ENCODE measurements around the gene PRPF4. TPM values are rescaled to one million over a fixed set of nuclear protein-coding genes. Genes with fewer than 3 reads are reported as not detected.

The PRPF4 gene
- total RNA-seq, 4 donors from 2014 or later = 5.0 to 13.7 (median 9.6) TPM

DNA sequence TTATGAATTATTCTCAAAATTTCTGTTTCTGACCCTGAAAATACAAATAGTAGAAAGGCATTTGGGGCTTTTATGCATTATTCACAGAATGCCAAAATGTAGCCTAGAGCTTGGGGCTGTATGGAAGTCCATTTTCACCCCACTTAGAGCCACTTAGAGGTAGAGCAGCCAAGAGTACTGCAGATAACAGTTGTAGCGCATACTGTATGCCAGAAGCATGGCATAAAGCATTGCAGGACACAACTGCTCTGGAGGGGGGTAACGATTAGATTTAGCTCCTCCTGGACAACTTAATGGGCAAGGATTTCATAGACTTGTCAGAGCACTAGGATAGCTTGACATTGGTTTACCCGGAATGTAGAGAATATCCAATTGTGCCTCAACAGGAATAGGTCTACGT, 38.4 kb upstream of the PRPF4 start:
- no peak overlapping the region for H3K27ac ChIP-seq
- H3K9me3 ChIP-seq = no peaks in the 10 kb centered on the region
- H3K27me3 ChIP-seq = no peaks in the 10 kb centered on the region
- H3K4me3 ChIP-seq = no peak overlapping the region
- DNase-seq = no peak
- peaks cover 0 to 14% (median 3%) of the 10 kb centered on the region in 4 donors for H3K4me1 ChIP-seq
- H3K36me3 ChIP-seq = no peaks in the 10 kb centered on the region
- in situ Hi-C loops (cut with MboI; ENCODE audit: low pct_ligation_motif_present in 1 of 4, low pct_unique_long_range_greater_than_20kb in 1 of 4, low sequenced_read_pairs in 3 of 4) = loop anchor here in 1 of 4 donors (25.0 kb wide), 1 partner anchor 100 kb away; no protein-coding TSS in a partner anchor
- intact Hi-C loops (cut with DNase I; ENCODE audit: low total_unique reads) = no loop called here
- no peak for TF ChIP-seq POLR2AphosphoS5 (IDR thresholded peaks at IDR 0.05)
- TF ChIP-seq EP300 (IDR thresholded peaks at IDR 0.05; ENCODE audit: low read depth) = no peak
- no peak for TF ChIP-seq POLR2A (IDR thresholded peaks at IDR 0.05)
- TF ChIP-seq, protein P1, sequence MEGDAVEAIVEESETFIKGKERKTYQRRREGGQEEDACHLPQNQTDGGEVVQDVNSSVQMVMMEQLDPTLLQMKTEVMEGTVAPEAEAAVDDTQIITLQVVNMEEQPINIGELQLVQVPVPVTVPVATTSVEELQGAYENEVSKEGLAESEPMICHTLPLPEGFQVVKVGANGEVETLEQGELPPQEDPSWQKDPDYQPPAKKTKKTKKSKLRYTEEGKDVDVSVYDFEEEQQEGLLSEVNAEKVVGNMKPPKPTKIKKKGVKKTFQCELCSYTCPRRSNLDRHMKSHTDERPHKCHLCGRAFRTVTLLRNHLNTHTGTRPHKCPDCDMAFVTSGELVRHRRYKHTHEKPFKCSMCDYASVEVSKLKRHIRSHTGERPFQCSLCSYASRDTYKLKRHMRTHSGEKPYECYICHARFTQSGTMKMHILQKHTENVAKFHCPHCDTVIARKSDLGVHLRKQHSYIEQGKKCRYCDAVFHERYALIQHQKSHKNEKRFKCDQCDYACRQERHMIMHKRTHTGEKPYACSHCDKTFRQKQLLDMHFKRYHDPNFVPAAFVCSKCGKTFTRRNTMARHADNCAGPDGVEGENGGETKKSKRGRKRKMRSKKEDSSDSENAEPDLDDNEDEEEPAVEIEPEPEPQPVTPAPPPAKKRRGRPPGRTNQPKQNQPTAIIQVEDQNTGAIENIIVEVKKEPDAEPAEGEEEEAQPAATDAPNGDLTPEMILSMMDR (IDR thresholded peaks at IDR 0.05) = no peak
- 94 to 100% methylated on average over 4 of the region's 4 CpGs for WGBS, 2 donors (ENCODE audit: low coverage in 1 of 2)

- DNase-seq = no peak
- TF ChIP-seq POLR2A (IDR thresholded peaks at IDR 0.05) (no peak), EP300 (IDR thresholded peaks at IDR 0.05; ENCODE audit: low read depth) (no peak), POLR2AphosphoS5 (IDR thresholded peaks at IDR 0.05) (no peak)
- TF ChIP-seq, protein P1 (IDR thresholded peaks at IDR 0.05) = no peak
- in situ Hi-C loops (cut with MboI; ENCODE audit: low pct_ligation_motif_present in 1 of 4, low pct_unique_long_range_greater_than_20kb in 1 of 4, low sequenced_read_pairs in 3 of 4) = loop anchor here in 1 of 4 donors (25.0 kb wide), 1 partner anchor 101 kb away; no protein-coding TSS in a partner anchor
- H3K27ac ChIP-seq = no peak overlapping the region
- intact Hi-C loops (cut with DNase I; ENCODE audit: low total_unique reads) = no loop called here
- no peaks in the 10 kb centered on the region for H3K9me3 ChIP-seq
- H3K27me3 ChIP-seq = no peaks in the 10 kb centered on the region
- no peaks in the 10 kb centered on the region for H3K36me3 ChIP-seq
- H3K4me1 ChIP-seq = peaks cover 0 to 7% (median 0%) of the 10 kb centered on the region in 4 donors
- H3K4me3 ChIP-seq = no peak overlapping the region
- WGBS, 2 donors (ENCODE audit: low coverage in 1 of 2) = 87 to 90% methylated on average over 5 to 10 of the region's 10 CpGs
Measured at GRCh38 chr9:113238202-113238858, 37.1 kb upstream of the PRPF4 start.

DNA sequence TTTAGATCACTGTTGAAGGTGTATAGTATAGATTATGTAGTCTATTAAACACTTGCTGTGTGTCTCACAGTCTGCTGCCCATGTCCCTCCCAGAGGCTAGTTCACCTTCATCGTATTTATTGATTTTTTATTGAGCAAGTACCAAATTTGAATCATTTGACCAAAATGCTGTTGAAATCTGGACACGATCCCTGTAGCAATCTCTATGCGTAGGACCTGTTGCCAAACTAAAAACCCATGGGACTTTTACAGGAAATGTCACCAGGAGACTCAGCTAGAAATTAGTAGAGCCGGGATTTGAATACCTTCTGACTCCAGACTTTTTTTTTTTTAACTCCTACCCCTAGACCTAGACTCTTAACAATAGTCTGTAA, 36.6 kb upstream of the PRPF4 start:
- H3K9me3 ChIP-seq = no peaks in the 10 kb centered on the region
- no peaks in the 10 kb centered on the region for H3K36me3 ChIP-seq
- intact Hi-C loops (cut with DNase I; ENCODE audit: low total_unique reads) = no loop called here
- 73 to 76% methylated on average over 3 to 4 of the region's 4 CpGs for WGBS, 2 donors (ENCODE audit: low coverage in 1 of 2)
- H3K4me1 ChIP-seq = peaks cover 0 to 2% (median 0%) of the 10 kb centered on the region in 4 donors
- H3K27me3 ChIP-seq = no peaks in the 10 kb centered on the region
- no peak for TF ChIP-seq POLR2AphosphoS5 (IDR thresholded peaks at IDR 0.05)
- no peak for TF ChIP-seq EP300 (IDR thresholded peaks at IDR 0.05; ENCODE audit: low read depth)
- no peak for TF ChIP-seq POLR2A (IDR thresholded peaks at IDR 0.05)
- TF ChIP-seq, protein P1 (IDR thresholded peaks at IDR 0.05) = no peak
- DNase-seq = no peak
- H3K27ac ChIP-seq = no peak overlapping the region
- in situ Hi-C loops (cut with MboI; ENCODE audit: low pct_ligation_motif_present in 1 of 4, low pct_unique_long_range_greater_than_20kb in 1 of 4, low sequenced_read_pairs in 3 of 4) = loop anchor here in 1 of 4 donors (25.0 kb wide), 1 partner anchor 102 kb away; no protein-coding TSS in a partner anchor
- no peak overlapping the region for H3K4me3 ChIP-seq

DNA sequence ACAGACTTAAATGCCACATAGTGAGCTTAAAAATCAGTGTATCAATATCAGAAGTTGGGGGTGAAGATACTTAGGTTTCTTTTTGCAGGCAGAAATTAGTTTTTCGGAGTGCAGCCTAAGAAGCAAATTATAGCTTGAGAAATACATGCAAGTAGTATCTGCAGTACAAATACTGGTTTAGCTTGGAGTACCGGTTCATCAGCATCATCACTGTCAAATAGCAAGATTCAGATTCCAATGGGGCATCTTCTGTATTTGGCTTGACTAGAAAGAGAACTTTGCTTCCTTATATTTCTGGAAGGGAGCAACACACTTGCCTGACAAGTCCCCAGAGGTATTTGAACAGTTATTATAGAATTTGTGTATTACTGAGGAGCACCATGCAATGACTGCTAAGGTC, 34.3 kb upstream of the PRPF4 start:
- Histone ChIP-seq H3K27ac (no peak overlapping the region), H3K27me3 (no peaks in the 10 kb centered on the region), H3K9me3 (no peaks in the 10 kb centered on the region), H3K4me1 (no peaks in the 10 kb centered on the region), H3K36me3 (no peaks in the 10 kb centered on the region), H3K4me3 (no peak overlapping the region)
- no peak for TF ChIP-seq EP300 (IDR thresholded peaks at IDR 0.05; ENCODE audit: low read depth)
- no peak for TF ChIP-seq POLR2AphosphoS5 (IDR thresholded peaks at IDR 0.05)
- TF ChIP-seq, protein P1 (IDR thresholded peaks at IDR 0.05) = no peak
- TF ChIP-seq POLR2A (IDR thresholded peaks at IDR 0.05) = no peak
- WGBS, 2 donors (ENCODE audit: low coverage in 1 of 2) = 94 to 99% methylated on average over 2 of the region's 2 CpGs
- in situ Hi-C loops (cut with MboI; ENCODE audit: low pct_ligation_motif_present in 1 of 4, low pct_unique_long_range_greater_than_20kb in 1 of 4, low sequenced_read_pairs in 3 of 4) (loop anchor here in 1 of 4 donors (25.0 kb wide), 1 partner anchor 104 kb away; no protein-coding TSS in a partner anchor), intact Hi-C loops (cut with DNase I; ENCODE audit: low total_unique reads) (no loop called here)
- DNase-seq = no peak
